ENCODE results near the gene AKT2. TPM values are rescaled to one million over a fixed set of nuclear protein-coding genes. Genes with fewer than 3 reads are reported as not detected.

AKT2 gene
- total RNA-seq, 1 donor from 2014 or later = 85.1 TPM

- no peaks in the 10 kb centered on the region for H3K36me3 ChIP-seq
These were observed 37.1 kb upstream of the AKT2 start for GRCh38 chr19:40322271-40322610.

GRCh38 chr19:40321566-40322270 lies 36.6 kb upstream of the AKT2 start:
- H3K27me3 ChIP-seq = no peaks in the 10 kb centered on the region
- no peaks in the 10 kb centered on the region for H3K4me1 ChIP-seq
- H3F3A ChIP-seq (ENCODE audit: low read depth) = no peaks in the 10 kb centered on the region
- no peaks in the 10 kb centered on the region for H3K9me3 Mint-ChIP-seq
- H3K4me1 Mint-ChIP-seq = peaks cover 5% of the 10 kb centered on the region
- H2AFZ ChIP-seq (replicated peaks) = no peak overlapping the region
- no peaks in the 10 kb centered on the region for H3K79me2 ChIP-seq (ENCODE audit: low read depth)
- no peaks in the 10 kb centered on the region for H3K36me3 ChIP-seq
- H3K27ac Mint-ChIP-seq = no peak overlapping the region
- no peaks in the 10 kb centered on the region for H3K9me3 ChIP-seq (ENCODE audit: low read depth)
- TF ChIP-seq EZH2phosphoT487 (IDR thresholded peaks at IDR 0.05) = no peak
- TF ChIP-seq EZH2 (IDR thresholded peaks at IDR 0.05) = no peak
- no peak for TF ChIP-seq CTCF (IDR thresholded peaks at IDR 0.05)
- H3K4me3 ChIP-seq = no peak overlapping the region
- no peaks in the 10 kb centered on the region for H4K20me1 ChIP-seq (ENCODE audit: low read depth)
- peaks cover 16% of the 10 kb centered on the region for H3K36me3 Mint-ChIP-seq
- H3K27ac ChIP-seq = no peak overlapping the region
- H3K27me3 Mint-ChIP-seq (ENCODE audit: insufficient read depth, low read depth) = no peaks in the 10 kb centered on the region
- no peak overlapping the region for H3K9ac ChIP-seq
- no peak for DNase-seq (ENCODE audit: low spot score)
- H3K4me2 ChIP-seq = no peak overlapping the region
- H3K4me3 Mint-ChIP-seq = no peak overlapping the region

More at GRCh38 chr19:40322271-40322610, 37.1 kb upstream of the AKT2 start:
- TF ChIP-seq CTCF (IDR thresholded peaks at IDR 0.05) (no peak), EZH2phosphoT487 (IDR thresholded peaks at IDR 0.05) (no peak), EZH2 (IDR thresholded peaks at IDR 0.05) (no peak)
- Histone ChIP-seq H3K4me3 (no peak overlapping the region), H3K4me1 (no peaks in the 10 kb centered on the region), H3K27ac (no peak overlapping the region), H3K4me2 (no peak overlapping the region), H3K79me2 (ENCODE audit: low read depth) (no peaks in the 10 kb centered on the region), H3K9ac (no peak overlapping the region), H3K9me3 (ENCODE audit: low read depth) (no peaks in the 10 kb centered on the region), H3K27me3 (no peaks in the 10 kb centered on the region), H3F3A (ENCODE audit: low read depth) (no peaks in the 10 kb centered on the region), H2AFZ (replicated peaks) (no peak overlapping the region), H4K20me1 (ENCODE audit: low read depth) (no peaks in the 10 kb centered on the region)
- no peaks in the 10 kb centered on the region for H3K9me3 Mint-ChIP-seq
- H3K36me3 Mint-ChIP-seq = peaks cover 15% of the 10 kb centered on the region
- DNase-seq (ENCODE audit: low spot score) = no peak
- H3K27ac Mint-ChIP-seq = no peak overlapping the region
- no peaks in the 10 kb centered on the region for H3K27me3 Mint-ChIP-seq (ENCODE audit: insufficient read depth, low read depth)
- H3K4me3 Mint-ChIP-seq = no peak overlapping the region
- peaks cover 5% of the 10 kb centered on the region for H3K4me1 Mint-ChIP-seq

- Mint-ChIP-seq H3K4me3 (no peak overlapping the region), H3K27ac (no peak overlapping the region), H3K9me3 (no peaks in the 10 kb centered on the region), H3K27me3 (ENCODE audit: insufficient read depth, low read depth) (peaks cover 2% of the 10 kb centered on the region), H3K4me1 (peaks cover 5% of the 10 kb centered on the region), H3K36me3 (peaks cover 19% of the 10 kb centered on the region)
- H3K27me3 ChIP-seq = no peaks in the 10 kb centered on the region
- no peak overlapping the region for H3K27ac ChIP-seq
- H3K4me1 ChIP-seq = no peaks in the 10 kb centered on the region
- no peak overlapping the region for H2AFZ ChIP-seq (replicated peaks)
- no peak for DNase-seq (ENCODE audit: low spot score)
- no peak for TF ChIP-seq CTCF (IDR thresholded peaks at IDR 0.05)
- no peak for TF ChIP-seq EZH2phosphoT487 (IDR thresholded peaks at IDR 0.05)
- no peak for TF ChIP-seq EZH2 (IDR thresholded peaks at IDR 0.05)
- H3K36me3 ChIP-seq = no peaks in the 10 kb centered on the region
- H3K9ac ChIP-seq = no peak overlapping the region
- no peaks in the 10 kb centered on the region for H3F3A ChIP-seq (ENCODE audit: low read depth)
- H3K9me3 ChIP-seq (ENCODE audit: low read depth) = no peaks in the 10 kb centered on the region
- H3K4me3 ChIP-seq = no peak overlapping the region
- no peaks in the 10 kb centered on the region for H3K79me2 ChIP-seq (ENCODE audit: low read depth)
- H4K20me1 ChIP-seq (ENCODE audit: low read depth) = no peaks in the 10 kb centered on the region
- H3K4me2 ChIP-seq = no peak overlapping the region
These were observed 35.9 kb upstream of the AKT2 start for GRCh38 chr19:40321076-40321475.
